AG04450 (cell line): ENCODE results near the gene MELTF. TPM values are rescaled to one million over a fixed set of nuclear protein-coding genes. Genes with fewer than 3 reads are reported as not detected.

Experiments
- CTCF ChIA-PET: fragments of 300-600, 350-600 bp; formaldehyde crosslinking; extraction: SDS; loops from one replicate; lab custom pipeline; 2022; ENCODE audit warnings: antibody characterized with exemption, inconsistent platforms; lab: Charles Lee
- POLR2A ChIA-PET: fragments of 350-600 bp; formaldehyde crosslinking; extraction: SDS; loops from one replicate; lab custom pipeline; 2021; ENCODE audit warnings: antibody characterized with exemption, inconsistent platforms; lab: Yijun Ruan, JAX
- DNase-seq: peaks from one replicate; pipeline ENCODE4 v3.0.0-alpha.2; 2011; ENCODE audit warnings: low read depth, low spot score
- H3K27ac ChIP-seq: one replicate; pipeline ENCODE4 v1.5.1; 2012; ENCODE audit warnings: low read depth, low read length, control low read depth
- H3K27me3 ChIP-seq: one replicate; pipeline ENCODE4 v1.6.0; 2012; ENCODE audit warnings: low read length; ENCODE audit not compliant: control insufficient read depth, insufficient read depth
- H3K4me3 ChIP-seq: 2 replicates; pipeline ENCODE4 v1.5.1; 2011; ENCODE audit warnings: mild to moderate bottlenecking, low read depth, low read length, control low read depth
- H3K9me3 ChIP-seq: 2 replicates; pipeline ENCODE4 v1.5.1; 2012; ENCODE audit warnings: low read length; ENCODE audit not compliant: control insufficient read depth, insufficient read depth
- polyA plus RNA-seq: library from polyadenylated mRNA; depleted of rRNA; stranded (reverse); fragments of >200 nt; gene quantifications from 2 replicates; pipeline ENCODE4 v1.2.3, GENCODE V29; 2011
- TF ChIP-seq, protein P1 (sequence below): IDR thresholded peaks from 2 replicates; pipeline ENCODE4 v1.5.1; 2011; ENCODE audit warnings: low read depth, low read length, control low read depth, inconsistent platforms

The MELTF gene
- polyA plus RNA-seq, 1 experiment, result 0.55 TPM

DNA sequence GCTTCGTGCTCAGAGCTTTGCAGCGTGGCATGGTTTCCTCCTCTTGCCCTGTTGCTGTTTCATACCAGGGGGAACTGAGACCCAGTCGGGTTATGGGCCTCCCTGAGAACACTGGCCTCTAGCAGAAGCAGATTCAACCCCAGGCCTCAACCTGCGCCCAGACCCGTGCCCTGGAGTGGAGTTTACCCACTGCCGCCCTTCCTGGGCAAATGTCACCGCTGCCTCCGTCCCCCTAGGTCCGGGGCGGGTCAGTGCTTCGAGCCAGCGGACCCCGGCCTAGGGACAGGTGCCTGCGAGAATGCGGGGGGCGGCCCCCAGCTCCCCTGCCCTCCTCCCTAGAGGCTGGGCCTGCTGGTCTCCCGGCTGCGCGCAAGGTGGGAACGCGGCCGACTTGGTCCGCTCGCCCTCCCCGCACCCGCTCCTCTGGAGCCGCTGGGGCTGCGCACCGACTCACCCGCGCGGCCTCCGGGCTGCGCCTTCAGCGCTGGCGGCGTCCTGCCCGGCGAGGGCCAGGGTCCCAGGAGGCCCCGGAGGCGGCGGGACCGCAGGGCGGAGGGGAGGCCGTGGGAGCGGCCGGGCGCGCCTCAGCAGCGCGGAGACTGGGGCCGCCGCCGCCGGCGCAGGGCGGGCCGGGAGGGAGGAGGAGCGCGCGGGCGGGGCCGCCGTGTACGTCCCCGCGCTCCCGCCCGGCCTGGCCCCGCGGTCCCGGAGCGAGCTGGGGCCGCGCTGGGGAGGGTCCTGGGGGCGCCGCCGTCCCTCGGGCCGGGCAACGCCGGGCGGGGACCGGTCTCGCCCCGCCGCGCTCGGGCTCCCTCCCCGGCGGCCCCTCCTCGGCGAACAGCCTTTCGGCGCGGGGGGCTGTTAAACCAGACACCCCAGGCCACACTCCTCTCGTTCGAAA, 61.1 kb downstream of the MELTF start, which contains the start of gene PIGZ:
PIGZ (minus strand) TSS at position 601 of the 901 bp plus-strand sequence. CDS start 16,802 bp downstream, outside the sequence.
- Histone ChIP-seq H3K9me3 (peaks cover 3% of the 10 kb centered on the region), H3K27ac (no peak within 1 kb of the TSS), H3K27me3 (peaks cover 43% of the 10 kb centered on the region), H3K4me3 (peak within 1 kb of the TSS; percentile 58)
- POLR2A ChIA-PET, result interaction anchor here (1.8 kb wide), 1 partner anchor 26 kb away, joined by 4 read pairs; the partner anchor contains the start of gene NCBP2
- CTCF ChIA-PET, result interaction anchor here (1.0 kb wide), 1 partner anchor 13 kb away, joined by 3 read pairs; no protein-coding TSS in a partner anchor
- TF ChIP-seq, protein P1, sequence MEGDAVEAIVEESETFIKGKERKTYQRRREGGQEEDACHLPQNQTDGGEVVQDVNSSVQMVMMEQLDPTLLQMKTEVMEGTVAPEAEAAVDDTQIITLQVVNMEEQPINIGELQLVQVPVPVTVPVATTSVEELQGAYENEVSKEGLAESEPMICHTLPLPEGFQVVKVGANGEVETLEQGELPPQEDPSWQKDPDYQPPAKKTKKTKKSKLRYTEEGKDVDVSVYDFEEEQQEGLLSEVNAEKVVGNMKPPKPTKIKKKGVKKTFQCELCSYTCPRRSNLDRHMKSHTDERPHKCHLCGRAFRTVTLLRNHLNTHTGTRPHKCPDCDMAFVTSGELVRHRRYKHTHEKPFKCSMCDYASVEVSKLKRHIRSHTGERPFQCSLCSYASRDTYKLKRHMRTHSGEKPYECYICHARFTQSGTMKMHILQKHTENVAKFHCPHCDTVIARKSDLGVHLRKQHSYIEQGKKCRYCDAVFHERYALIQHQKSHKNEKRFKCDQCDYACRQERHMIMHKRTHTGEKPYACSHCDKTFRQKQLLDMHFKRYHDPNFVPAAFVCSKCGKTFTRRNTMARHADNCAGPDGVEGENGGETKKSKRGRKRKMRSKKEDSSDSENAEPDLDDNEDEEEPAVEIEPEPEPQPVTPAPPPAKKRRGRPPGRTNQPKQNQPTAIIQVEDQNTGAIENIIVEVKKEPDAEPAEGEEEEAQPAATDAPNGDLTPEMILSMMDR, result no peak
- no peak for DNase-seq

DNA sequence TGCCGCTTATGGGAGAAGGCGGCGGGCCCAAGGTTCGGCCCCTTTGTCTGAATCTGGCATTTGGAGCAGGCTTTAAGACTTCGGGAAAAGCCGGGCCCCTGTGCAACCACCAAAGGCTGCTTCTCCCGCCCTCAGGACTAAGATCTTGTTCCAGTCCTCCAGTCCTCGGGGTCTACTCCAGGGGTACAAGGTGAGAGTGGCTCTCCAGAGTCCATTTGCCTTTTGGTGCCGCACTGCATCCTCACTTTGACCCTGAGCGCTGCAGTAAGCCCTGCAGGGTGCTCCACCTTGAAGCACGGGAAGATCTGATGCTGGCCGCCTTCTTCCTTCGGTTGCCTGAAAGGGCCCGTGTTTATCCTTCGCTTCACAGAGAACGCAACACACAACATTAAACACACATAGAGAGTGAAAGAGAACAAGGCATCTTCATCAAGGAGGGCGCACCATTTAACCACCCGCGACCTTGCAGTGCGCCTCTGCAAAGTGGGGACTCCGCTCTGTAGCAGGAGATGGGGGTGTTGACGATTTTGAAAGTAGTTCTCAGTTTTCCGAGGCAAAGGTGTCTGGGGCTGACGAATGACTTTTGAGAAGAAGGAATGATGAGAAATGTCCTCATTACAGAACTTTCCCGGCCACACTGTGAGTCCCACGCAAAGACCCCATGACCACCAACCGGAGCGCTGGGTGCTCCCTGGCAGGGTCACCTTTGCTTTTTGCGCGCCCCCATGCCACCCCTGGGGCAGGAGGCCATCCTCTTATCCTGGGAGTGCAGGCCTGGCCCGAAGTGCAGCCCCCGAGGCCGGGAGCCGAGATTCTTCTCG, 62.0 kb downstream of the MELTF start:
- Histone ChIP-seq H3K27me3 (peaks cover 47% of the 10 kb centered on the region), H3K27ac (no peak overlapping the region), H3K9me3 (peaks cover 3% of the 10 kb centered on the region), H3K4me3 (peak overlapping the region; percentile 58; the same call in 1 of the 2 replicates)
- no peak for DNase-seq
- ChIA-PET CTCF (no interaction called here), POLR2A (no interaction called here)
- TF ChIP-seq, protein P1, result no peak

GRCh38 chr3:196966526-196967401, 62.9 kb downstream of the MELTF start:
- CTCF ChIA-PET, result interaction anchor here (0.6 kb wide), 1 partner anchor 210 kb away, joined by 3 read pairs; no protein-coding TSS in a partner anchor
- no peak overlapping the region for H3K27ac ChIP-seq
- no peak overlapping the region for H3K4me3 ChIP-seq
- TF ChIP-seq, protein P1, result no peak
- H3K27me3 ChIP-seq, result peaks cover 50% of the 10 kb centered on the region
- H3K9me3 ChIP-seq, result peaks cover 3% of the 10 kb centered on the region
- DNase-seq, result no peak
- POLR2A ChIA-PET, result no interaction called here

DNA sequence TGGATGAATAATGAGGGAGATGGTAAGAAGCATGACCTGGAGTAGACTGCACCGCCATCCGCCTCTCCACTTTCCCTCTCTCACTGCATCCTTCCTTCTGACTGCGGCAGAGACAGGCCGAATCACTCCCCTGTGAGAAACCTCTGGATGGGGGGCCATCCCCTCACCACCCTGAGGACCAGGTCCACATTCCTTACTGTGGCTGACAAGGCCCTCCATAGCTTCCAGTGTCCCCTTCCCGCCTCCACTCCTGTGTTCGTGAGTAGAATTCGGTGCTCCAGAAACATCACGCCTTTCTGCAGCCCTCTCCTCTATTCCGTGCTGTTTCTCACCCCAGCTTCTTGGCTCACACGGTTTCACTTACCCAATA, 63.8 kb downstream of the MELTF start:
- no peak overlapping the region for H3K27ac ChIP-seq
- POLR2A ChIA-PET, result no interaction called here

More for the DNA sequence above, 63.8 kb downstream of the MELTF start:
- no peaks in the 10 kb centered on the region; the same call in 1 of the 2 replicates for H3K9me3 ChIP-seq
- TF ChIP-seq, protein P1, result no peak
- CTCF ChIA-PET, result no interaction called here
- no peak overlapping the region for H3K4me3 ChIP-seq
- no peak for DNase-seq
- H3K27me3 ChIP-seq, result peaks cover 54% of the 10 kb centered on the region
